ENCODE data around the gene PARS2.

- TF ChIP-seq CTCF (IDR thresholded peaks at IDR 0.05) (no peak), POLR2A (IDR thresholded peaks at IDR 0.05) (no peak)
Measured at GRCh38 chr1:54800041-54800898, 35.9 kb upstream of the PARS2 start.

Data from breast epithelium (tissue), 3 donors.